PC-9 (cell line): ENCODE measurements around the gene FCER2. TPM values are rescaled to one million over a fixed set of nuclear protein-coding genes. Genes with fewer than 3 reads are reported as not detected.

Experiments used
- BruUV-seq: library from RNA; stranded (reverse); fragments of 400-500 nt; replicated peaks from 2 replicates; lab custom pipeline; 2021; lab: Mats Ljungman, UMichigan
- CTCF ChIA-PET: fragments of 300-600 bp; sonication (Branson Sonifier 250); formaldehyde crosslinking; loops from one replicate; lab custom pipeline; 2022; ENCODE audit warnings: antibody characterized with exemption; lab: Charles Lee
- POLR2A ChIA-PET: fragments of 300-600 bp; sonication (Branson Sonifier 250); formaldehyde crosslinking; loops from one replicate; lab custom pipeline; 2022; ENCODE audit warnings: antibody characterized with exemption; ENCODE audit not compliant: unreplicated experiment; lab: Charles Lee
- DNase-seq, 2 experiments: peaks; one replicate each; pipeline versions ENCODE4 v3.0.0 to v3.0.0-alpha.2; 2015 to 2022; ENCODE audit warnings: mixed read lengths in 1 of 2
- H2AFZ ChIP-seq: fragments of 200-600 bp; sonication (generic); 2 replicates; pipeline ENCODE4 v1.8.1; 2017; ENCODE audit warnings: antibody characterized with exemption
- H3F3A ChIP-seq: fragments of 200-600 bp; sonication (generic); 2 replicates; pipeline ENCODE4 v1.8.1; 2017; ENCODE audit warnings: antibody characterized with exemption, mild to moderate bottlenecking, low read depth; ENCODE audit not compliant: insufficient read depth
- H3K27ac ChIP-seq: fragments of 200-600 bp; sonication (generic); 2 replicates; pipeline ENCODE4 v1.6.1; 2016; ENCODE audit warnings: mixed run types
- H3K27me3 ChIP-seq: fragments of 200-600 bp; sonication (generic); 2 replicates; pipeline ENCODE4 v1.6.1; 2016; ENCODE audit warnings: low read depth, mixed run types; ENCODE audit not compliant: insufficient read depth
- H3K36me3 ChIP-seq: fragments of 200-600 bp; sonication (generic); 2 replicates; pipeline ENCODE4 v1.6.1; 2016; ENCODE audit warnings: low read depth, mixed run types
- H3K4me1 ChIP-seq: fragments of 200-600 bp; sonication (generic); replicated peaks from 2 replicates; pipeline ENCODE4 v1.6.1; 2016; ENCODE audit warnings: mixed run types; ENCODE audit not compliant: insufficient read depth
- H3K4me2 ChIP-seq: fragments of 200-600 bp; sonication (generic); 2 replicates; pipeline ENCODE4 v1.6.1; 2017; ENCODE audit warnings: mixed run types
- H3K4me3 ChIP-seq: fragments of 200-600 bp; sonication (generic); 2 replicates; pipeline ENCODE4 v1.6.1; 2016; ENCODE audit warnings: mixed run types
- H3K79me2 ChIP-seq: fragments of 200-600 bp; sonication (generic); 2 replicates; pipeline ENCODE4 v1.6.1; 2017; ENCODE audit warnings: low read depth, mixed run types
- H3K9me2 ChIP-seq: fragments of 200-600 bp; sonication (generic); 2 replicates; pipeline ENCODE4 v1.8.1; 2017; ENCODE audit warnings: mild to moderate bottlenecking; ENCODE audit not compliant: insufficient read depth
- H3K9me3 ChIP-seq: fragments of 200-600 bp; sonication (generic); 2 replicates; pipeline ENCODE4 v1.8.1; 2016; ENCODE audit warnings: low read depth; ENCODE audit not compliant: insufficient read depth
- H4K20me1 ChIP-seq: fragments of 200-600 bp; sonication (generic); 2 replicates; pipeline ENCODE4 v1.8.1; 2017; ENCODE audit not compliant: insufficient read depth
- CTCF ChIP-seq: fragments of 200-600 bp; sonication (generic); conservative IDR thresholded peaks from 2 replicates; pipeline ENCODE4 v1.6.1; 2017; ENCODE audit warnings: mixed run types, antibody characterized with exemption, mild to moderate bottlenecking, moderate library complexity
- EZH2 ChIP-seq: fragments of 200-600 bp; sonication (generic); IDR thresholded peaks from 2 replicates; pipeline ENCODE4 v1.8.0; 2017; ENCODE audit warnings: antibody characterized with exemption, low read depth
- intact Hi-C: fragments of 100-400 bp; cut with micrococcal nuclease; formaldehyde crosslinking; loops from one replicate; pipeline ENCODE4 v1.10.0; 2022; ENCODE audit not compliant: unreplicated experiment
- total RNA-seq: library from RNA; stranded (reverse); gene quantifications from 2 replicates; pipeline ENCODE4 v1.2.3, GENCODE V29; 2021

Gene FCER2
- total RNA-seq, 1 experiment from 2014 or later: not detected

- Histone ChIP-seq H3K27me3 (peaks cover 48% of the 10 kb centered on the region), H3K79me2 (no peaks in the 10 kb centered on the region), H3K9me2 (no peaks in the 10 kb centered on the region), H3K27ac (no peak overlapping the region), H2AFZ (no peak overlapping the region), H3K9me3 (no peaks in the 10 kb centered on the region), H3K4me1 (peaks cover 7% of the 10 kb centered on the region), H4K20me1 (no peaks in the 10 kb centered on the region), H3K4me3 (no peak overlapping the region), H3F3A (no peaks in the 10 kb centered on the region), H3K36me3 (no peaks in the 10 kb centered on the region), H3K4me2 (no peak overlapping the region)
- TF ChIP-seq EZH2: no peak
- TF ChIP-seq CTCF: no peak
- DNase-seq: no peak
- intact Hi-C loops: no loop called here
- ChIA-PET CTCF (no interaction called here), POLR2A (no interaction called here)
- no TSS peak for BruUV-seq
Observed at GRCh38 chr19:7733376-7733775, 31.4 kb upstream of the FCER2 start.

GRCh38 chr19:7732045-7732444, 30.1 kb upstream of the FCER2 start, which contains the start of gene CLEC4G:
CLEC4G (minus strand) TSS chr19:7732110; CDS start chr19:7732102, 8 bp downstream.
- Histone ChIP-seq H3K79me2 (no peaks in the 10 kb centered on the region), H3K9me3 (no peaks in the 10 kb centered on the region), H3K4me3 (no peak within 1 kb of the TSS), H3K27me3 (peaks cover 56% of the 10 kb centered on the region), H3K27ac (no peak within 1 kb of the TSS), H3K4me1 (peaks cover 7% of the 10 kb centered on the region), H3F3A (no peaks in the 10 kb centered on the region), H2AFZ (no peak within 1 kb of the TSS), H3K4me2 (no peak within 1 kb of the TSS), H3K36me3 (no peaks in the 10 kb centered on the region), H3K9me2 (no peaks in the 10 kb centered on the region), H4K20me1 (no peaks in the 10 kb centered on the region)
- BruUV-seq: no TSS peak
- intact Hi-C loops: no loop called here
- TF ChIP-seq EZH2 (no peak), CTCF (no peak)
- ChIA-PET POLR2A (no interaction called here), CTCF (no interaction called here)
- DNase-seq: no peak

GRCh38 chr19:7731615-7732014, 29.7 kb upstream of the FCER2 start:
- BruUV-seq: no TSS peak
- Histone ChIP-seq H3K9me2 (no peaks in the 10 kb centered on the region), H3K27me3 (peaks cover 55% of the 10 kb centered on the region), H3K4me2 (no peak overlapping the region), H3K4me3 (no peak overlapping the region), H2AFZ (no peak overlapping the region), H3K79me2 (no peaks in the 10 kb centered on the region), H3K9me3 (no peaks in the 10 kb centered on the region), H4K20me1 (no peaks in the 10 kb centered on the region), H3K36me3 (no peaks in the 10 kb centered on the region), H3K27ac (no peak overlapping the region), H3K4me1 (peaks cover 7% of the 10 kb centered on the region), H3F3A (no peaks in the 10 kb centered on the region)
- ChIA-PET POLR2A (no interaction called here), CTCF (no interaction called here)
- intact Hi-C loops: no loop called here
- TF ChIP-seq CTCF: no peak
- TF ChIP-seq EZH2: no peak
- no peak for DNase-seq
